HG03025 (cell line): ENCODE measurements around the gene NUP88.
A peak's percentile ranks its signal among the peaks of the same experiment; 100 is the strongest.
"Not testable (repeated sequence)": the region's sequence is repeated elsewhere in the genome, so short reads cannot be mapped to it uniquely, and the experiment has no call there.

Experiments used
- ATAC-seq: cut with Tn5 transposase; IDR thresholded peaks from one replicate; pipeline ENCODE4 v1.9.1; 2021; ENCODE audit warnings: mild to moderate bottlenecking, moderate library complexity; ENCODE audit not compliant: unreplicated experiment, low FRiP score

NUP88 gene

DNA sequence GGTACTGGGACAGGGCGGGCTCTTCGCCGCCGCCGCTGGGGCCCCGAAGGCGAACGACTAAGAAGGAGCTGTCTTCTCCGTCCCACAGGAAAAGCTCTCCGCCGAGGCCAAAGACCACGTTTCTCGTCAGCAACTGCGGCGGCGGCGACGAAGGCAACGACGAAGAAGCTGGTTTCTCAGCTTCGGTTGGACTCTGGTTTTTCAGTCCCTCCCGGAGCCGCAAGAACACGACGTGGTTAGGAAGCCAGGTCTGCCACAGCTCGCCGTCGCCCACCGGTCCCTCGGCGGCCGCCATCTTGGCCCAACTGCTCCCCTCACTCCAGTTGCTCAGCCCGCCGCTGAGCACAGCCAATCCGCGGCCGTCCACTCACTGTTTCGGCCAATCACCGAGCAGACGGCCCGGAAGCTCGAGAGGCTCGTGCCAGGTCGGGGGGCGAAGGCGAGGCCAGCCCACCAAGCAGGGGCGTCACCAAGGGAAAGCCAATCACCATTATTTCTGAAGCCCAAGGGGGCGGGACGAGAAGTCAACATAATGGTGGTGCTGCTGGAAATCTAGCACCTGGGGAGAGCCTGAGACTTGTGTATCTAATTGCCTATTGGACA lies at the start of gene NUP88:
Gene NUP88 (minus strand): TSS at position 307 of the 603 bp plus-strand sequence. CDS start 12 bp downstream, at position 295.
- ATAC-seq: peak; percentile 89

DNA sequence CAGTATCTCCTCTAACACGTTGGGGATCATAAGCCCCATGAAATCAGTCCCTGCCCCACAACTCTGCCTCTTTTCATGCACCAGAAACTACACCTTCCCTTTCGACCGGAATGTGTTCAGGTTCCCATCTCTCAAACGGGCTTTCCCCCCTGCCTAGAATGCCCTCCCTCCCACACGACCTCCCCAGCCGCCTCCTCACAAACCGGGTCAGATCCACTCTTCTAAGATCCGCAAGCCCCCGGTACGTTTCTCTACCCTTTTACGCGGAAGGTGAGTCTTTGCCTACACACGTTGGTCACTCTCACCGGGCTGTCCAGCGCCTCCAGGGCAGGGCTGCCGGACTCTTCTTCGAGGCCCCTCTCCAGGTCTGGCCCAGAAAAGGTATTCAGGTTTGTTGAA lies 48.6 kb upstream of the NUP88 start:
- ATAC-seq: no peak

DNA sequence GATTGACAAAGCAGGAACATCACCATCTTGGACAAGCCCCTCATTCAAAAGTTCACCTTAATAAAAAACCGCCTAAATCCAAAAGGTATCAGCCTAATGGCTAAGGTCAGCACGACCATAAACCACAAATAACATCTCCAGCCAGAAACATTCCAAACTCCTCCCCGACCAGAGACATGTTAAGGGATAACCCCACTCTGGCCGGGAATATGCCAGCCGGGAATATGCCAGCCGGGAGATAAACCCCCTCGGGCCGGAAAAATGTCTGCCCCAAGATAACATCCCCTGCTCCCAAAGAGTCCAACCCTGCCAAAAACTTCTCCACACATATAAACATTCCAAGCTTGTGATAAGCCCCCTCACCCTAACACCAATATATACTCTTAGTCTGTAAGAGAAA lies 48.0 kb upstream of the NUP88 start:
- ATAC-seq: no peak

DNA sequence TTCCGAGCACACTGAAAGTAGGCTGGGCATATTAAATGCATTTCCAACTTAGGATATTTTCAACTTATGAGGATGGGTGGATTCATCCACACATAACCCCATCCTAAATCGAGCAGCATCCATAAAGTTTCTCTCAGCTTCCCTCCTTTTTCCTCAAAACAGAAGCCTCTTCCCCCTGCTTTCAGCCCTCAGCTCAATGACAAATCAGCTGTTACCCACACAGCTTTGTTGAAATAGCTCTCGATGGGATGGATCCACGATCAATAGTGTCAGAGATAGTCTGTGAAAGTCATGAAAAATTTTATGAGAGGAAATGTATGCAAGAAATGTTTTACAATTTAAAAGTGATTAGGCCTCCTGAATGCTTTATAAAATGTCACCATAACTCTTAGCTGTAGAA lies 46.8 kb upstream of the NUP88 start:
- no peak for ATAC-seq

DNA sequence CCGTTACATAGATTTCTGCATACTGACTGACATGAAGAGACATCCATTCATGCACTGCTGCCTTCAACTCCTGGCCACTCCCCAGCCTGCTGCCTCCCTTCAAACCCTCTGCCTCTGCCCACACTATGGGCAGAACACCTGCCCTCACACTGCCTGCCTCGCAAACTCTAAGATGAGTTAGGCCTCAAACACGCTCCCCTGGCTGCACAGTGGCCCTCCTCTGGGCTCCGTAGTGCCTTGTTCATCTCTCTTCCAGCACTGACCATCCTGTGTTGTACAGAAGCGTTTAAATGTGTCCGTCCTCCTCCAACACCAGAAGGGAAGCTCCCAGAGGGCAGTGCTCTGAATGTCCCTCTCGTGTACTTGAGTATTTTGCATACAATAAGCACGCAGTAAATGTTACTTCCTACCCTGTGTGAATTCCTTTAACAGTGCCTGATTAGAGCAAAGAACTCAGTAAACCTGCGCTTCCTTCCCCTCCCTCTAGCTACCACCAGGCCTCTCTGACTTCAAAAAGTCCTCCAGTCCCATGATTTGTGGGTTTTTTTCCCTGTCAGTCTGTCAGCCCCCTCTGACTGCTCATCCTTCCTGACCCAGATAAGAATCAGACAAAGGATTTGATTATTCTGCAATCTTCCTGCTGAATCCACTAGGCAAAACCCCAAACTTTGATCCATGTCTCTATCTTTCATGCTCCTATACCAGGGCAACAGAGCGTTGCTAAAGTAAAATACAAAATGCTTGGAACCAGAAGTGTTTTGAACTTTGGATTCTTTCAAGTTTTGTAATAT lies 45.5 kb upstream of the NUP88 start:
- ATAC-seq: no peak

DNA sequence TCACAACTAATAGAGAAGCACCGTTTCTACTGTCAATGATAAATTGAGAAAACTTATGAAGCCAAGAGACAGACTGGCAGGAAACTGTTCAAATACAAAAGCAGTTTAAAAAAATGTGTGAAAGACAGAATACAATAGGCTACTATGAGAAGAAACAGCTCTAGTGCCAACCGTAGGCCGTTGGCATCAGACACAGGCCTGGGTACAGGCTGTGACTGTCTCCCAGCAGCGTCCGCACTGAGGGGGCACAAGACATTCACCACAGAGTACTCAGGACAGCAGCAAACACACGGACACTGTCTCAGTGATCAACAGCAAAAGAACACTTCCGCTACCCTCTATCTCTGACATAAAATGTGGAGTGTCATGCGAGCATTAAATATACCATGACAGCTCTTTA lies 27.3 kb upstream of the NUP88 start:
- ATAC-seq: no peak

DNA sequence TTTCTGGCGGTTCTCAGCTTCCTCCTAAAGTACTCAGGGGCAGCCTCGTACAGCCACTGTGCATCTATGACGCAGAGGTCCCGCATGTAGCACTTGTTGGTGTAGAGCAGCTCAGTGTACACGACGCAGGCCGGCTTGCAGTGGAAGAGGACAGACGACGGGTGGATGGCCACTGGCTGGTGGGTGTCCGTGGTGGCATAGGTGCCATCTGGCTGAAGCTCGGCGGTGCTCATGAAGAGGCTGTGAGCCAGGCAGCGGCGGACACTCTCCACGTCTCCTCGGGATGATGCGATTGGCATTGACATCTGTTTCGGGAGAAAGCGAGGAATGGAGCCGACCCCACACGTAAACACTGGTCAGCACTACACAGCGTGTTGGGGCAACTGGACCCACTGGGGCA lies 24.7 kb upstream of the NUP88 start:
- ATAC-seq: no peak

DNA sequence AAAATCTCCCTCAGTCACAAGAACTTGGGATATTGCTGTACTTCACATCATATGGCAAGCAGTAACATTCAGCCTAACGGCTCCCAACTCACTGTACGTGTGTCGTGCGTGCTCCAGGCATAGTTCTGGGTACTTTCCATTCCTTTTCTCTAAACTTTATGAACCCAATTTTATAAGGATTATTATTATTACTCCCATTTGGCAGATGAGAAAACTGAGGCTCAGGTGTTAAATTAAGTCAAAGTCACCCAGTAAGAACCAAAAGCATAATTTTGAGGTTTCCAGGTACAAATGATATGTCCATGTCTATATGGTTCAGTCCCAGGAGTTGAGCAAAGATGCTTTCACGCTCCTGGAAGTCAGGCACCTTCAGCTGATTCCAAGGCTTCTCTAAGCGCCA lies 24.3 kb upstream of the NUP88 start:
- ATAC-seq: no peak

DNA sequence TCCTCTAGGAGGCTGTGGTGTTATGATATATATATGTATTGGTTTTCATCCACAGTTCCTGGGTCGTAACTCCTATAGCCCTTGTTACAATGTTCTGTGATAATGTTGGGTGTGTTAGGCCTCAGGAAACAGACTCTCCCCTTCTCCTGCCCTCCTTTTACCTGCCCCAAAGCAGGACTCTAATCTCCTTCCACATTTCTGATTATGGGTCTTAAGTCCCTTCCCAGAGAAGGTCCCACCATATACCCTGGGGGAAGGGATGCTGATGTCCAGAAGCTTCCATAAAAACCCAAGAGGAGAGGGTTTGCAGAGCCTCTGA lies 19.9 kb upstream of the NUP88 start:
- ATAC-seq: no peak

DNA sequence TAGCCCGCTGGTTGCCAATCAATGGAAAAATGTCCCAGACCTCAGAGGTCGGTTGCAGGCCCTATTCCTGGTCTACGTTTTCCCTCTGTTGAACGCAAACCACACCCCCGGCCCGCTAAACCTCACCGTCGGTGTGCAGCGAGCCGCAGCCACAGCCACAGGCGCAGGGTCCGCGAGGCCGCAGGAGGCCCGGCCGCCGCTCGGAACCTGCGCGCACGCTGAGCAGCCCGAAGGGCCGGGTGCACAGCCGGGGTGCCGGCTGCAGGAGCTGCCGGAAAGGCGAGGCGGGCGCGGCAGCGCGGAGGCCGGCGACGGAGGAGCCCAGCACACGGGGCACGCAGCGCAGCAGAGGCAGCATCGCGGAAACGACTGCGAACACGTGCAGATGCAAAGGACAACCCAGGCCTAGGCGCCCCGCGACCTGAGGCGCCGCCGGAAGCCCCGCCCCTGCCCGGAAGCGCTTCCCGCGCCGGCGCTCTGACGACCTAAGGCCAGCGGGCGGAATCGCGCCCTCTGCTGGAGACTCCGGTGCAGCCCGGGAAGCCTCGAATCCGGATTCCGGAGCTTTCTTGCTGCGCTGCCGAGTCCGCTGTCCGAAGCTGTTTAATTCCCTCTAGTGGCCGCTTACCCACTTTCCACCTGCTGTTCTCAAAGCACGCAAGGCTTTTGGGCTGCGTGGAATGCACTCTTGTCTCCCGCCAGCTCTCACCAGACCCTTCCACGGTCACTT lies 19.4 kb upstream of the NUP88 start, which contains the start of gene C1QBP:
Gene C1QBP (minus strand): TSS at position 440 of the 730 bp plus-strand sequence. CDS start 82 bp downstream, at position 358.
- ATAC-seq: peak; percentile 83

DNA sequence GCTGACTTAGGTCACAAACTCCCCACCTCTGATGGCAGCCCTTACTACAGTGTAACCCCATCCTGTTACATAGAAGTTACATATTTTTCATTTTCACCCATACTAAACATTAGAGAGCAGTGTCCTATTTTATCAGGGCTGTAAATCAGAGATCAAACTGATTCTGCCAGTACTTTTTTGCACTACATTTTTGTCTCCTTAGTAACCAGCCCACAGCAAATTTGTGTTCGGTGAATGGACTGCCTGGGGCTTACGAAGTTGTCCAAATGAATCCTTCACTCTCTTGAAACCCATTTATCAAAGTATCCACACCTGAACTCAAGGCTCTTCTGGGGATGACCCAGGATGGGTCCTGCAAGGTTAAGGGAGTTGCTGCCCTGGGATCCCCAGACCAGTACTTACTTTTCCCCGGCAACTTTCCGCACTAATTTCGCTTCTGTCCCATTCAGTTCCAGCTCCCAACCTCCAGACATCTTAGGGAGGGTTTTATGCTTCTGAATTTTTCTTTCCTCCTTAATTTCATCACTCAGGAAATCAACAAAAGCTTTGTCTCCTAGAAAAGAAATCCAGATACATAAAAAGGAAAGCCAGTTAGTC lies 18.4 kb upstream of the NUP88 start:
- ATAC-seq: no peak

DNA sequence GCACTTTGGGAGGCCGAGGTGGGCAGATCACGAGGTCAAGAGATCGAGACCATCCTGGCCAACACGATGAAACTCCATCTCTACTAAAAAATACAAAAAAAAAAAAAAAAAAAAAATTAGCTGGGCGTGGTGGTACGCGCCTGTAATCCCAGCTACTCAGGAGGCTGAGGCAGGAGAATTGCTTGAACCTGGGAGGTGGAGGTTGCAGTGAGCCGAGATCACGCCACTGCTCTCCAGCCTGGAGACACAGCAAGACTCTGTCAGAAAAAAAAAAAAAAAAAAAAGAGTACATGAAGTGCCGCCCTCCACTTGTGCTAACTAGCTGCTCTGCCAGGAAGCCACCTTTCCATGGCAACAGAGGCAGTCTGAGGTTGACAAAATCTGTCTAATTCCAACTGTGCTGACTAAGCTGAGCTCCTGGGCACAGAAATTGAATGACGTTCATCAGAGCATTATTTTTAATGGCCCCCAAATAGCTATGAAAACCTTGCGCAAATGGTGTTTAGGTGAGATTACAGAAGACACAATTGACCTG lies 16.4 kb upstream of the NUP88 start:
- not testable (repeated sequence) for ATAC-seq

DNA sequence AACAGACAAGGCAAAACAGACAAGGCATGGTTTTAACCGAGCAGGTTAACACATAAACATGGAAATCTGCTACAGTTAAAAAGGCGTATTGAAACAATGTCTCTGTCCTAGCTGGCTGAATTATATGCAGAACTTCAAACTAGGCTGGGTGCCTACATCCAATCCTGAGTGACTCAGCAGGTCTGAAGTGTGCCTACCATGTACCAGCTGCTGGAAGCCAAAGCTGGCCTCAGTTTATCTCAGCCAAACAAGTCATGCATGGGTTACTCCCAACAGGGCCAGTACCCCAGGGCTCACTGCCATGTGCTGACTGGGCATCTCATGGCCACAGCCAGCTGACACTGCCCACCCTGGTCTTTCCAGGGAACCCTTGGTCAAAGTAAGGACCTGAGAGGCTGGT lies 15.5 kb upstream of the NUP88 start:
- ATAC-seq: no peak

DNA sequence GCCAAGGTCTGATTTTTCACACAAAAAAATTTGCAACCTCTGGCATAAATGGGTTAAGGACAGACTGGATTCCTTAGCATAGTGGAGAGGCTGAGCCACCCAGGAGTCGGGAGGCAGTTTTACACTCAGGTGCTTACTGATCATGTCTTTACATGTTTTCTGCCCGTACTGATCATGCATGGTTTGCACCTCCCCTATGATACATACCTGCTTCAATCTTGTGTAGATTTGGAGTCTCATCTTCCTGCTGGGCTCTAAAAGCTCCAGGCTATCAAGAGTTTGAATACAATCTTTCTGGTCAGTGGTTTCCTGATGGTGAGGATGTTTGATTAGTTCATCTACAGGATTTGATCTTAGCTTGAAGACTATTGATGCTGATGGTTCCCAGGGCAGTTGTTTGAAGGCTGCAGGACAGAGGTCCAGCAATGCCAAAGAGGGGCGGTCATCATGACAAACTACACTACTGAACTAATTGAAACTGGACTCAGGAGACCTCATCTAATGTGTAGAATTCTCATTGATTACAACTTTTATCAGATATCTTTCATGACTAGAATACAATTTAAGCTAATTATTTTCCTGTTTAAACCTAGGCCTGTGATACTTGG lies 12.6 kb upstream of the NUP88 start:
- ATAC-seq: no peak

DNA sequence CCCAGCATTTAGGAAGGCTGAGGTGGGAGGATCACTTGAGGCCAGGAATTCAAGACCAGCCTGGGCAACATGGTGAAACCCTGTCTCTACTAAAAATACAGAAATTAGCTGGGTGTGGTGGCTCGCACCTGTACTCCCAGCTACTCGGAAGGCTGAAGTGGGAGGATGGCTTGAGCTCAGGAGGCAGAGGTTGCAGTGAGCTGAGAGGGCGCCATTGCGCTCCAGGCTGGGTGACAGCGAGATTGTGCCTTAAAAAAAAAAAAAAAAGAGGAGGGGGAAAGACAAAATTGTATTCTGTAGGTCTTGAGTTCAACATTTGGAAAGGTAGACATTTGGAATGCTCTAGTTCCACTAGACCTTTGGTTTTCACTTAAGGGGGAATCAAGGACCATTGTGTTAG lies 11.8 kb upstream of the NUP88 start:
- not testable (repeated sequence) for ATAC-seq

DNA sequence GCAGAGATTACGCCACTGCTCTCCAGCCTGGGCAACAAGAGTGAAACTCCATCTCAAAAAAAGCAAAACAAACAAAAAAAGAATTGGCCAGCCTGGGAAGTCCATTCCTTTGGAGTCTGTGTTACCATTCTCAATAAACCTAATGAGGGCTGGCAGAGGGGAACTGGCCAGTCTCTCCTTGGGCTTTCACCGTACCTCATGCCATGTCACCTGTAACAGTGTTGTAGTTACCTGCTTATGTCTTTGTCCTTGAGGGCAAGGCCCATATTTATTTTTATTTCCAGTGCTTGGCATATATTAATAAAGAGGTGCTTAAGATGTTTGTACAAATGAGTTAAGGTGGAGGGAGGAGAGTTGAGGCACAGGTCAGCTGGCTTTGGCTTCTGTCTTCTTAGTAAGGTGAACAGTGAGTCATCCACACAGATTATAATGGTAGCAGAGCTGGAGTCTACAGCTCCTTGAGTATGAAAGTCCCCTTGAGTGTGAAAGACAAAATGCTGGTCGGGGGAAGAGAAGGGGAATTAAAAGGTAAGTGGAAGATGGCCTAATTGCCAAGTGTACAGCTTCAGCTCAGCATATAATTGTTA lies 11.0 kb upstream of the NUP88 start:
- ATAC-seq: no peak

DNA sequence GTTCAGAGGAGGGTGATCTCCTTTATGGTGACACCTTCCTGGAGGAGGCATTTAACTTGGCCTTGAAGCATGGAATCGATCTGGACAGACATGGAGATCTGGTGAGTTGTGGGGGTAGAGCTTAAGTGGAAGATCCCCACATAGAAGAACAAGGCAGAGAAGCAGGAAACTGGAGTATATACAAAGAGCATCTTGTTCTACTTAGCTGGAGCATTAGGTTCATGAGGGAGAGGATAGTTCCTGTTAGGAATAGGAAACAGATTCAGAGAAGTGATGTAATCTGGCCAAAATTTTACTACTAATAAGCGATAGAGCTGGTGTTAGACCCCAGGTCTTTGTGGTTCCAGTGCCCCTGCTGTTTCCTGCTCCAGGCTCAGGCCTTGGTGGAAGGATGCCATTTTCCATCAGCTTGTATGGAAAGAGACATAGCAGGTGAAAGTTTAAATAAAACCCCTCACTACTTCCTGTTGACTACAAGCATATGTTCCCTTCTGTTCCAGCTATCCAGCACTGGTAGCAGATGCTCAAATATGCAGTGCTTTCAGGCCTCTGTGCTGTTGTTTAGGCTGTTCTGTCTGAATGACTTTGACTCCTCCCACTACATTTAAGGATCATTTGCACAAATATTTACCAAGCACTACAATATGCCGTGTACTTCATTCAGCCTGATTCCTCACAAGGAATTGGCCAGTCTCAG lies 9.9 kb upstream of the NUP88 start:
- ATAC-seq: no peak

DNA sequence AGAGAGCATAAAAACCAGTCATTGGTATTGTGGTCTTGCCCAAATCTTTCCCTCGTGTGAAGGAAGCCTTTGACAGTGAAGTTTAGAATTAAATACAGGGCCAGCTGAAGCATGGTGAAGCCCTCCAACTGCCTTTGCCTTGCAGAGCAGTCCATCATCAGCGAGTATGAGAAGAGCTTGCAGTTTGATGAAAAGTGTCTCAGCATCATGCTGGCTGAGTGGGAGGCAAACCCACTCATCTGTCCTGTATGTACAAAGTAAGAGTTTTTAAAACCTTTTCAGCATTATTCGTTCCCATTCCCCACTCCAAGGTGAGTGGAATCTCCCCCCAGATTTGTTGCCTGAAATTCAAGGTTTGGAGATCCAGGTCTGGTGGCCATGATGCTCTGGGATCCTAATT lies 6.4 kb upstream of the NUP88 start:
- no peak for ATAC-seq

DNA sequence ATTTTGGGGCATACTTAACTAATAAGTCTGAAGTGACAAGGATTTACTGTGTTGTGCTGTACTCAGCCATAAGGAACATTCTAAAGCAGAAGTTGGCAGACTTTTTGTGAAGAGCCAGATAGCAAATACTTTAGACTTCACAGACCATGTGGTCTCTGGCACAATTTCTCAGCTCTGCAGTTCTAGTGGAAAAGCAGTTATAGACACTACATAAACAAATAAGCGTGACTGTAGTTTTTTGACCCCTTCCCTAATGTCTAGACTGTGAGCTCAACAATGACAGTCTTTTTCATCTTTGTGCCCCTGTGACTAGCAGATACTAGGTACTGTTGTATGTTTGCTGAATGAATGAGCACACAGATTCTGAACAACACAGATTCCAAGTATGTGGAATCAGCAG lies 5.4 kb upstream of the NUP88 start:
- no peak for ATAC-seq

DNA sequence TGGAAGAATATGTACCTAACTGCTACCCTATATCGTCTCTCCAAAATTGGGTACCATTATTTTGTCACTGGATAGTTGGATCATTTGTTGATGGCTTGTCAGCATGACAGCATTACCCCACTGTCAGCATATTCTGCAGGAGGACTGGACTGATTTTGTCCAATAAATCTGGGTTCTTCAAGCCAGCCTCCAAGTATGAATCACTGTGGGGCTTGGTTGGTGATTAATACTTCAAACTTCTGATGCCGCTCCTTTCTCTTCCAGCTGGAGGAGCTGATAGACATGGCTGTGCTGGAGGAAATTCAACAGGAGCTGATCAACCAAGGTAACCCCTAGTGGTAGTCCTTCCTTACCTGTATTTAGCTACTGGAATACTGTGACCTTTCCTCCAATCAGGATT lies 3.0 kb upstream of the NUP88 start:
- no peak for ATAC-seq
